ENCODE results near the gene ABCC11. TPM values are rescaled to one million over a fixed set of nuclear protein-coding genes. Genes with fewer than 3 reads are reported as not detected.
A peak's percentile ranks its signal among the peaks of the same experiment; 100 is the strongest.

Gene ABCC11
- polyA plus RNA-seq, 1 donor from 2014 or later, result not detected

DNA sequence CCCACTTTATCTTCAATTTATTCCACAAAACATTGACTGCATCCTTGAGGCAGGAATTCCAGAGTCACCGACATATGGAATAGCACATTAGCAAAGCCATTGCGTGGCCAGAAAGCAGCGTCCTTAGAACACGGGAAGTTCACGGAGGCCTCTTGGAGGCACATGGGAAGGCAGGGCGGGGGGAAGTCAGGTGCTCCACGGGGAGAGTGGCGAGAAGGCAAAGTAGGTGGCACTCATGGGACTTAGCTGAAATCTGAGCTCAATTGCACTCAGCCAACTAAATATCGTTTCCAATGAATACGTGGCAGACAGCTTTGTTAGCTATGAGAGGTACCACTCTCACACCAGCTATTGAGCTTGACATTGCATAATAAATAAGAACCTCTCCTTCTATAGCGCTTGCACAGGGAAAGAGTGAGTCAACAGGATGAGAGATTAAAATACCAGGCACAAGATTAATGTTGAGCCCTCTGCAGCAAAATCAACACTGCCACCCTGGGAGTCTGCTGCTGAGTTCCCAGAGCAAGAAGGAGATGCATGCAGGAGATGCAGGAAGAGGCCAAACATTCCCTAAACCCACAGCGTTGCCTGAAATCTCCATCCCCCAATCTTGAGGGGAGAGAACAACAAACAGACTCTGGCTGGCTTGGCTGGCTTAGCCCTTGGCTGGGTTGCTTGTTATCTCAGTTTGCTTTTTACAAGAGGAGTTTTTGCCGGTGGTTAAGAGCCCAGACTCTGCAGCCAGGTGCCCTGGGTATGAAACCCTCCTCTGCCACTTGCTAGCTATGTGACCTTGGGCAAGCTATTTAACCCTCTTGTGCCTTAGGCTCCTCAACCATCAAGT, 120.3 kb downstream of the ABCC11 start:
- no peaks in the 10 kb centered on the region for H3K4me1 Mint-ChIP-seq

DNA sequence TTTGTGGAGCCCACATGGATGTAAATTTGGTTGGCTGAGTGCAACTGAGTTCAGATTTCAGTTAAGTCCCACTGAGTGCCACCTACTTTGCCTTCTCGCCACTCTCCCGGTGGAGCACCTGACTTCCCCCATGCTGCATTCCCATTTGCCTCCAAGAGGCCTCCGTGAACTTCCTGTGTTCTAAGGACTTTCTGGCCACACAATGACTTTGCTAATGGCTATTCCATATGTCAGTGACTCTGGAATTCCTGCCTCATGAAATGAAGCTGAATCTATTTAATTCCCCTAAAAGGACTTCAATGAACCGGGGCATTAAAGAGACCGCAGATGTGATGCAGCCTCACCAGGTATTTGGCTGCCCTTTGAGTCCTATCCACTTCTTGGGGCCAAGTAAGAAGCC, 121.5 kb downstream of the ABCC11 start:
- Mint-ChIP-seq H3K4me1 (peaks cover 0 to under 1% (median 0%) of the 10 kb centered on the region in 3 donors), H3K36me3 (no peaks in the 10 kb centered on the region), H3K9me3 (no peaks in the 10 kb centered on the region), H3K4me3 (peak overlapping the region in 1 of 4 donors; percentile 49), H3K27ac (no peak overlapping the region), H3K27me3 (no peaks in the 10 kb centered on the region)

More for the DNA sequence above, 120.3 kb downstream of the ABCC11 start:
- no peaks in the 10 kb centered on the region for H3K36me3 Mint-ChIP-seq
- H3K27me3 Mint-ChIP-seq, result no peaks in the 10 kb centered on the region
- no peak overlapping the region for H3K4me3 Mint-ChIP-seq
- H3K27ac Mint-ChIP-seq, result no peak overlapping the region
- no peaks in the 10 kb centered on the region for H3K9me3 Mint-ChIP-seq

DNA sequence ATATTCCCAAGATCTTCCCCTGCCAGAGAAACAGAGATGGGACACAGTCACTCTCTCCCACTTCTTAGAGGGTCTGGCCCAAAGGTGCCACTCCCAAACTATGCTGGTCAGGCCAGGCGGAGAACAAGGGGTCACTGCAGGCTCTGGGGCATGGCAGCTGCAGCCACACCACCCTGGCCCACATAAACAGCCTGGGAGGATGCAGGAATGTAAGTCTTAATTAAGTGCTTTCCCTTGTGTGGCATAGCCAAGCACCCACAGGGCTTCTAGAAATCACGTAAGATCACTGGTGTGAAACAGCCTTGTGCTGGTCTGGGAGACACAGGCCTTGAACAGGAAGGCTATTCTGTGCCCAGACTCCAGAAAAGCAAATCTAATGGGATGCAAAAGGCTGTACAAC, 123.1 kb downstream of the ABCC11 start:
- Mint-ChIP-seq H3K4me1 (peaks cover 0 to 1% (median 0%) of the 10 kb centered on the region in 3 donors), H3K36me3 (no peaks in the 10 kb centered on the region), H3K9me3 (peaks cover 0 to 2% (median 0%) of the 10 kb centered on the region in 3 donors), H3K27me3 (no peaks in the 10 kb centered on the region), H3K27ac (no peak overlapping the region), H3K4me3 (no peak overlapping the region)

DNA sequence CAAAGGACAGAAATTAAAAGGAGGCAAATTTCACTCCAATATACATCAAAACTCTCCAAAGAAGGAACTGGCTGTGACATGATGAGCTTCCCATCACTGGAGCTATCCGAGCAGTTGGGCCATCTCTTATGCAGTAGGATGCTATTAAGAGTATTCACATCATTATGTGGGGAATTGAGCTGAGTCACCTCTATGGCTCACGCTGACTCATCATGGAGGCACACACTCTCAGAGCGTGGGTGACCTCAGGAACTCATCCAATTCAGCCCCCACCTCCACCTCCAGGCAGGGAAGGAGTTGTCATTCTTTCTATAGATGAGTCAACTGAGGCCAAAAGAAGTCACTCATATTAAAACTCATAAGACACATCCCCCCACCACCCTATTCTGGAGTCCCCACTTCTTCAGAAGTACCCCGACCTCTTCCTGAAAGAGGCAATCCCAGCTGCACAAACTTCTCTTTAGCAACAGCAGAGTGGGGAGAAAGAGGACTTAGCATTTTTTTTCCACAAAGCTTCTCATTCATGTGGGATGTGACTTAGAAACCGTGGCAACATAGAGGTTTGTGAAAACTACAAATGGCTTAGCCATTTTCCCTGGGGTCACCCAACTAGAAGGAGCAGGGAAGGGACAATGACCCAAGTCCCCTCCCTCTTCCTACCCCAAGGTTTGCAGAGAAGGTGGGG, 124.1 kb downstream of the ABCC11 start:
- H3K27ac Mint-ChIP-seq, result no peak overlapping the region
- no peak overlapping the region for H3K4me3 Mint-ChIP-seq
- peaks cover 0 to 4% (median 0%) of the 10 kb centered on the region in 3 donors for H3K9me3 Mint-ChIP-seq
- H3K36me3 Mint-ChIP-seq, result no peaks in the 10 kb centered on the region
- H3K4me1 Mint-ChIP-seq, result peaks cover 0 to 1% (median 0%) of the 10 kb centered on the region in 3 donors
- no peaks in the 10 kb centered on the region for H3K27me3 Mint-ChIP-seq

DNA sequence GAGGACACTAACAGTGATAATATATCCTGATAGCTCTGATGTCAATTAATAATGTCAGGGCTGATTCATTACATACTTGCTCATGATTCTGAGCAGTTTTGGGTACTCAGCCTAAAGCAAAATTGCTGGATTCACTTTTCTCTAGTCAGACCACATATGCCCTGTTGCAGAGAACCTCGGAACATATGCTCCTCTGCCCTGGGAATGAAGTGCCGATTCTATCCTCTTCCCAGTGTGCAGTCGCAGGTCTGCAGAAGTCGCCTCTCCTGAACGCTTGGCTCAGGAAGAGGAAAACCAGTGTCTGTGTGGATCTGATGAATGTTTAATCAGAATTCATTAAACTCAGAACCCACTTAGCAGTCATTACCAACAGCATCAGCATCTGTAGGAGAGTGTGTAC, 126.1 kb downstream of the ABCC11 start:
- Mint-ChIP-seq H3K27me3 (no peaks in the 10 kb centered on the region), H3K36me3 (no peaks in the 10 kb centered on the region), H3K9me3 (peaks cover 0 to 4% (median 0%) of the 10 kb centered on the region in 3 donors), H3K4me3 (no peak overlapping the region), H3K4me1 (peaks cover 0 to 1% (median 0%) of the 10 kb centered on the region in 3 donors), H3K27ac (no peak overlapping the region)

DNA sequence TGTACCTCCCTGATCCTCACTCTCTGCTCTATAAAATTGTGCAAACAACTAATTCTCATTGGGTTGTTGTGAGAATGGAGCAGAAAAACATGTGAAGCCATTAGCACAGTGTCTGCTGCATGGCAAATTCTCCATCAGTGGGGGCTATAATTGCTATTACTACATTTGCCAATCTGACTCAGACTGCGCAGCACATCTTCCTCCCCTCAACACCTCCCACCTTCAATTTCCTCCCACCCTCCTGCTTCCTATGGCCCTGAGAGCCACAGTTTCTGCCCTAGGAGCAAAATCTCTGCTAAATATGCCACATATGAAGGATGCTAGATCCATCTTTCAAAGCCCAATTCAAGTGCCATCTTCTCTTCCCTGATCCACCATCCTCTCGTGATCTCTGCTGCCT, 128.5 kb downstream of the ABCC11 start:
- Mint-ChIP-seq H3K9me3 (peaks cover 0 to 4% (median 0%) of the 10 kb centered on the region in 3 donors), H3K36me3 (no peaks in the 10 kb centered on the region), H3K4me3 (no peak overlapping the region), H3K27ac (no peak overlapping the region), H3K4me1 (peaks cover 0 to 1% (median 0%) of the 10 kb centered on the region in 3 donors), H3K27me3 (no peaks in the 10 kb centered on the region)

DNA sequence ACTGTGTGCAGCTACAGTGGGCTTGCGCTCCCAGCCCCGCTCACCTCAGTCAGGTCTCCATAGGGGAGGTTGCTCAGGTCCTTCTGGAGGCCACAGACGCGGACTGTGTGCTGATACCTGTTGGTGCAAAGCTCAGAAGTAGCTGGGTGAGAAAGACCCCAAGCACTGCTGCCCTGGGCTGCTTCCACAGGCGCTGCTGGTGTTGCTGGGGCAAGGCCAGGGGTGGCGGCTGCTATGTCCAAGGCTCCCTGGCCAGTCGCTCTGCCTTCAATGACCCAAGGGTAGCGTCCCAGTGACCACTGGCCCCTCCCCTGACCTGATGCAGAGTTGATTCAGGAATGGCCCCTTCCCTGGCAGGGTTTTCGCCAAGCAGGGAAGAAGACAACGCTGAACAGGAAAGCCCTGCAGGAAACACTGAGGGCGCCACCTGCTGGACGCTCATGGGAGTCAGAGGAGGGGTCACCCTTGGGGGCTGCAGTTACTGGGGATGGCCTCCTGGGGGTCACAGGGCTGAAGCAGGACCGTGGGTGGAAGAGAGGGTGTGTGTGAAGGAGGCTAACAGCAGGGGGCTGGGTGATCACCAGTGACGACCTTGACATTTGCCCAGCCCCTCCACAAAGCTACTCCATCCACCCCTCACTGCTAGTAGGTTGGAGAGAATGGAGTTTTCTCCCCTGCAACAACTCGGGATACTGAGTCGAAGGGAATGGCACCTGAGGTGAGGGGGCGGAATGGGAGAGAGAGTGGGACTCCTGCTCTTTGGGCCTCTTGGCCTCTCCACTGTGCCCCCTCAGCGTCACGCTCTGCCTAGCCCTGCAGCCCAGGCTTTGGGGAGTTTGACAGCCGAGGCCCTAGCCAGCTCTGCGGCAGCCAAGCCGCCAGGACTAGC, 129.9 kb downstream of the ABCC11 start:
- no peaks in the 10 kb centered on the region for H3K27me3 Mint-ChIP-seq
- no peaks in the 10 kb centered on the region for H3K36me3 Mint-ChIP-seq
- no peak overlapping the region for H3K4me3 Mint-ChIP-seq
- H3K4me1 Mint-ChIP-seq, result peaks cover 0 to 1% (median 0%) of the 10 kb centered on the region in 3 donors
- no peak overlapping the region for H3K27ac Mint-ChIP-seq
- H3K9me3 Mint-ChIP-seq, result peaks cover 0 to 4% (median 0%) of the 10 kb centered on the region in 3 donors

Other genes with a start within 250 kb of the ABCC11 start
- not detected for gene ABCC12, start 91.5 kb downstream of the ABCC11 start, polyA plus RNA-seq
- gene LONP2, start 3.2 kb downstream of the ABCC11 start, polyA plus RNA-seq, result 31.8 TPM
- 24.3 TPM for gene SIAH1, start 137.9 kb upstream of the ABCC11 start, polyA plus RNA-seq

All from IgD-negative memory B cell (primary cell).